Vagina (tissue), 2 donors: ENCODE data around the gene TUBA1B.

Experiments used
- CTCF ChIP-seq, 3 experiments: fragments of 450-650 bp in 2 of 3; fragments of 200-600 bp in 1 of 3; sonication (generic) in 1 of 3; IDR thresholded peaks; one replicate each; pipeline ENCODE4 v1.5.1; 2017 to 2019; ENCODE audit warnings: antibody characterized with exemption in 3 of 3, mild to moderate bottlenecking in 2 of 3, moderate library complexity in 2 of 3
- POLR2A ChIP-seq, 2 donors: fragments of 450-650 bp; IDR thresholded peaks; one replicate each; pipeline ENCODE4 v1.6.1; 2017; ENCODE audit warnings: antibody characterized with exemption in 2 of 2, mild to moderate bottlenecking in 2 of 2, moderate library complexity in 2 of 2
- POLR2AphosphoS5 ChIP-seq, 2 donors: sonication (generic); formaldehyde crosslinking; IDR thresholded peaks; one replicate each; pipeline ENCODE4 v1.9.0; 2017; ENCODE audit warnings: antibody characterized with exemption in 2 of 2, mild to moderate bottlenecking in 2 of 2, low read depth in 1 of 2; ENCODE audit not compliant: insufficient read depth in 1 of 2

DNA sequence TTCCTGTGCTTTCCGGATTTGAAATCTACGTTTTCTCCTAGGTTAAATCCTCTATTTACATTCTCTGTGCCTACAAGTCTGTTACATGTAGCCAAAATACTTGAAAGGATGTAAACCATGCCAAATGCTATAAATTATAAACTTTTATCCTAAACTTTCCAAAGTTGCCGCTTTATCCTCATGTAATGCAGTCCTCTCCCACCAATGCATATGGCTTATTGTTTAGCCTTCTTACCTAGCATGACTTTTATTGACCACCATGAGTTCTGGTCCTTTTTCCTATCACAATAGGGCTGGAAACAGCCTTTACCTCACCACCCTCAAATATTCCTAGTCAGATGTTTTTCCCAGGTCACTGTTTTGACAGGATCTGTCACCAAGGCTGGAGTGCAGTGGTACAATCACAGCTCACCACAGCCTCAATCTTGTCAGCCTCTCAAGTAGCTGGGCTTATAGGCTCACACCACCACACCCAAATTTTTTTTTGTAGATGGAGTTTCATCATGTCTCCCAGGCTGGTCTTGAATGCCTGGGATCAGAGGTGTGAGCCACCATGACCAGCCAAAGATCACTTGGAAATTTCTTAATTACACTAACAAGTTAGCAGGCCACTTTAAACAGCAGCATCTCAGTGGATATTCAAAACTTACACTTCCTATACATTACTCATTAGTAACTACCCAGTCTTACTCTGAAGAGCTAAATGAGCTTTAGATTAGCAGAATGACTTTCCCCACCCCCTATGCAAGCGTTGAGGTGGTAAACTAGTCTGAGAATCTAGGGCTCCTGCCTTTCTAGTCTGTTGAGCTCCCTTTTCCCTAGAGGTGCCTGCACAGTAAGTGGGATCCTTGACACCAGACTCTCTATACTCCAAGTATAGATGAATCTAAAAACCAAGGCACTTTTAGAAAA, 4.1 kb downstream of the TUBA1B start:
- TF ChIP-seq CTCF (IDR thresholded peaks at IDR 0.05) (no peak), POLR2AphosphoS5 (IDR thresholded peaks at IDR 0.05; ENCODE audit: insufficient read depth in 1 of 2, low read depth in 1 of 2) (no peak), POLR2A (IDR thresholded peaks at IDR 0.05) (no peak)
